Peyer's patch (tissue), 4 donors: Measurements from ENCODE around the gene C4orf17. TPM values are rescaled to one million over a fixed set of nuclear protein-coding genes. Genes with fewer than 3 reads are reported as not detected.

ENCODE experiments used
- DNase-seq, 3 donors: peaks; one replicate each; pipeline ENCODE4 v3.0.0-alpha.2; 2017 to 2019
- H3K27ac ChIP-seq, 4 donors: fragments of 200-600 bp; sonication (generic); one replicate each; pipeline ENCODE4 v1.5.1; 2016 to 2019
- H3K27me3 ChIP-seq, 2 donors: fragments of 200-600 bp; sonication (generic); one replicate each; pipeline ENCODE4 v1.5.1; 2019
- H3K36me3 ChIP-seq, 3 donors: fragments of 200-600 bp; sonication (generic); one replicate each; pipeline ENCODE4 v1.5.1; 2016 to 2019
- H3K4me1 ChIP-seq, 4 donors: fragments of 200-600 bp; sonication (generic); one replicate each; pipeline ENCODE4 v1.5.1; 2016 to 2019
- H3K4me3 ChIP-seq, 4 donors: fragments of 200-600 bp; sonication (generic); 1 replicate in 3 of 4; 2 replicates in 1 of 4; pipeline ENCODE4 v1.5.1; 2016 to 2019; ENCODE audit warnings: mild to moderate bottlenecking in 1 of 4
- H3K9me3 ChIP-seq, 4 donors: fragments of 200-600 bp; sonication (generic); one replicate each; pipeline ENCODE4 v1.5.1; 2016 to 2019; ENCODE audit warnings: mild to moderate bottlenecking in 1 of 4
- POLR2A ChIP-seq, 2 donors: fragments of 450-650 bp; IDR thresholded peaks; one replicate each; pipeline ENCODE4 v1.5.1; 2017; ENCODE audit warnings: antibody characterized with exemption in 2 of 2, mild to moderate bottlenecking in 2 of 2, moderate library complexity in 2 of 2
- total RNA-seq, 4 donors: library from RNA; depleted of rRNA; stranded (reverse); fragments of >200 nt; gene quantifications; one replicate each; pipeline ENCODE4 v1.1.0, GENCODE V29; 2016
- TF ChIP-seq, protein P1 (sequence below), 6 experiments: fragments of 450-650 bp in 4 of 6; fragments of 200-600 bp in 2 of 6; sonication (generic) in 1 of 6; IDR thresholded peaks; one replicate each; pipeline ENCODE4 v1.5.1; 2017 to 2019; ENCODE audit warnings: antibody characterized with exemption in 6 of 6, mild to moderate bottlenecking in 3 of 6, moderate library complexity in 1 of 6

Gene C4orf17
- total RNA-seq, 4 donors from 2014 or later: not detected

DNA sequence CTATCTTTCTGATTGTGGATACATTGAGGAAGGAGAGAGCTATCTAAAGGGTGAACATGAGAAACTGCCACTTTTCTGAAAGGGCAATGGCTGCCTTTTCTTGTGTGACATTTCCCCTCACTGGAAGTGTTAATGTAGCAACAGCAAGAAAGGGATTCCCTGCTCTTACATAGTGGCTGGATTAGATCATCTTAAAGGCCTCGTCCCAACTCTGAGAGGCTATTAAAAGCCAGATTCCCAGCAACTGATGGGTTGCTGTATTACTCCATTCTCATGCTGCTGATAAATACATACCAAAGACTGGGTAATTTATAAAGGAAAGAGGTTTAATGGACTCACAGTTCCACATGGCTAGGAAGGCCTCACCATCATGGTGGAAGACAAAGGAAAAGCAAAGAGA lies 41.9 kb upstream of the C4orf17 start:
- no peaks in the 10 kb centered on the region for H3K9me3 ChIP-seq
- no peak for DNase-seq
- TF ChIP-seq POLR2A (IDR thresholded peaks at IDR 0.05): no peak
- TF ChIP-seq, protein P1, sequence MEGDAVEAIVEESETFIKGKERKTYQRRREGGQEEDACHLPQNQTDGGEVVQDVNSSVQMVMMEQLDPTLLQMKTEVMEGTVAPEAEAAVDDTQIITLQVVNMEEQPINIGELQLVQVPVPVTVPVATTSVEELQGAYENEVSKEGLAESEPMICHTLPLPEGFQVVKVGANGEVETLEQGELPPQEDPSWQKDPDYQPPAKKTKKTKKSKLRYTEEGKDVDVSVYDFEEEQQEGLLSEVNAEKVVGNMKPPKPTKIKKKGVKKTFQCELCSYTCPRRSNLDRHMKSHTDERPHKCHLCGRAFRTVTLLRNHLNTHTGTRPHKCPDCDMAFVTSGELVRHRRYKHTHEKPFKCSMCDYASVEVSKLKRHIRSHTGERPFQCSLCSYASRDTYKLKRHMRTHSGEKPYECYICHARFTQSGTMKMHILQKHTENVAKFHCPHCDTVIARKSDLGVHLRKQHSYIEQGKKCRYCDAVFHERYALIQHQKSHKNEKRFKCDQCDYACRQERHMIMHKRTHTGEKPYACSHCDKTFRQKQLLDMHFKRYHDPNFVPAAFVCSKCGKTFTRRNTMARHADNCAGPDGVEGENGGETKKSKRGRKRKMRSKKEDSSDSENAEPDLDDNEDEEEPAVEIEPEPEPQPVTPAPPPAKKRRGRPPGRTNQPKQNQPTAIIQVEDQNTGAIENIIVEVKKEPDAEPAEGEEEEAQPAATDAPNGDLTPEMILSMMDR (IDR thresholded peaks at IDR 0.05): no peak
- no peaks in the 10 kb centered on the region for H3K36me3 ChIP-seq
- H3K4me1 ChIP-seq: no peaks in the 10 kb centered on the region
- no peak overlapping the region for H3K4me3 ChIP-seq
- no peak overlapping the region for H3K27ac ChIP-seq
- no peaks in the 10 kb centered on the region for H3K27me3 ChIP-seq

DNA sequence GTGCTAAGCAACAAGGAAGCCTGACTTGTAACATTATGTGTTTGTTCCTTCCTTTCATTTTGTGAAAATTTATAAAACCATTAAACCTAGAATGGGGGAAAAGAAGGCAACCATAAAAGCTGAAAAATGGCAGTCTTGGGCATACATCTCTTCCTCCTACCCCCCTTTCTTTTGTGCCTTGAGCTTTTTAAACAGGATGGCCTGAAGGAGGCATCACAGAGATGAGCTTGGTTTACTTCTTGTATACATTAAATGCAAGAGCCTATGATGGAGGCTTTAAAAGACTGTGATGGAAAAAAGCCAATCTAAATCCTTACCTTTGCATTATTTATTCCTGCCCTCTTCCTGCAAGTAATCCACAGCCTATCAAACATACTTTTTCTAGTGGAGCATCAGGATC lies 39.5 kb upstream of the C4orf17 start:
- Histone ChIP-seq H3K27ac (no peak overlapping the region), H3K36me3 (no peaks in the 10 kb centered on the region), H3K4me3 (no peak overlapping the region), H3K9me3 (no peaks in the 10 kb centered on the region), H3K27me3 (no peaks in the 10 kb centered on the region), H3K4me1 (no peaks in the 10 kb centered on the region)
- DNase-seq: no peak
- TF ChIP-seq, protein P1 (IDR thresholded peaks at IDR 0.05): no peak
- TF ChIP-seq POLR2A (IDR thresholded peaks at IDR 0.05): no peak

DNA sequence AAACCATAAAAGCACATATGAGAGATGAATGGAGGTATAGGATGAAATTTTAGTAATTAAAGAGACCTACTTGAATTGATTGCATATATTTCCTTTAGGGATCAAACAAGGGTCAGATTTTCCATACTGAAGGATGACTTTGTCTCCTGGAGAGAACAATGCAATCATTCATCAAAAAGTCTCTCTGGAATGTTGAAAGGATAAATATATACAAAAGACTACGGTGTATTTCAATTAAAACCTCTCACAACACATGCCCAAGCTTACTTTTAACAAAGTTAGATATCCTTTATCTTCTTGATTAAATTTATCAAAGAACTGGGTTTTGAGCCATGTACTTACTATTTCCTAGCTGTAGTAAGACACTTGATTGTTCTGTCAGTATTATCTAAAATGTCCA lies 38.9 kb upstream of the C4orf17 start:
- Histone ChIP-seq H3K4me1 (no peaks in the 10 kb centered on the region), H3K36me3 (no peaks in the 10 kb centered on the region), H3K27me3 (no peaks in the 10 kb centered on the region), H3K27ac (no peak overlapping the region), H3K9me3 (no peaks in the 10 kb centered on the region), H3K4me3 (no peak overlapping the region)
- DNase-seq: no peak
- no peak for TF ChIP-seq POLR2A (IDR thresholded peaks at IDR 0.05)
- TF ChIP-seq, protein P1 (IDR thresholded peaks at IDR 0.05): no peak

DNA sequence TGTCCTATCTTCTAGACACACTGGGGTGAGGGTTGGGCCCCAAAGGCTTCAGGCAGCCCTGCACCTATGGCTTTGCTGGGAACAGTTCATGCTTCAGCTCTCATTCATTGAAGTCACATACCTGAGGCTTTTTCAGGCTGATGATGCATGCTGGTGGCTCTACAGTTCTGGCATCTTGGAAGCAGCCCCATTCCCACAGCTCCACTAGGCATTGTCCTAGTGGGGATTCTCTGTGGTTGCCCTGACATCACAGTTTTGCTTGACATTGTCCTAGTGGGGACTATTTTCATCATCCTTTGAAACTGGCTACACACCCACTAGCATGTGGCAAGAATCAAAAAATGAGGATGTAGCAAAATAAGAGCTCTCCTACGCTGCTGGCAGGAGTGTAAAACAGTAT lies 37.7 kb upstream of the C4orf17 start:
- no peaks in the 10 kb centered on the region for H3K9me3 ChIP-seq
- no peak for TF ChIP-seq POLR2A (IDR thresholded peaks at IDR 0.05)
- TF ChIP-seq, protein P1 (IDR thresholded peaks at IDR 0.05): no peak
- no peak overlapping the region for H3K27ac ChIP-seq
- no peaks in the 10 kb centered on the region for H3K36me3 ChIP-seq
- H3K27me3 ChIP-seq: no peaks in the 10 kb centered on the region
- H3K4me1 ChIP-seq: no peaks in the 10 kb centered on the region
- no peak overlapping the region for H3K4me3 ChIP-seq
- no peak for DNase-seq

DNA sequence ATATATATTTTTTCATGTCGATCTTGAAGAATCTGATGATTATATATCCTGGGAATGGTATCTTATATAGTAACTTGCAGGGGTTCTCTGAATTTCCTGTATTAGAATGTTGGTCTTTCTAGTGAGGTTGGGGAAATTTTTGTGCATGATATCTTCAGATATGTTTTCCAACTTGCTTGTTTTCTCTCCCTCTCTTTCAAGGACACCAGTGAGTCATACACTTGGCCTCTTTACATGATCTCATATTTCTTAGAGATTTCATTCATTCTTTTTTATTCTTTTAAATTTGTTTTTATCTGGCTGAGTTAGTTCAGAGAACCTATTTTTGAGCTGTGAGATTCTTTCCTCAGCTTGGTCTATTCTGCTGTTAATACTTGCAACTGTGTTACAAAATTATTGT lies 27.2 kb upstream of the C4orf17 start:
- H3K27me3 ChIP-seq: no peaks in the 10 kb centered on the region
- DNase-seq: no peak

More for the DNA sequence above, 27.2 kb upstream of the C4orf17 start:
- H3K36me3 ChIP-seq: no peaks in the 10 kb centered on the region
- no peak overlapping the region for H3K27ac ChIP-seq
- peaks cover 0 to 24% (median 6%) of the 10 kb centered on the region in 4 donors for H3K9me3 ChIP-seq
- TF ChIP-seq, protein P1 (IDR thresholded peaks at IDR 0.05): no peak
- TF ChIP-seq POLR2A (IDR thresholded peaks at IDR 0.05): no peak
- no peak overlapping the region for H3K4me3 ChIP-seq
- no peaks in the 10 kb centered on the region for H3K4me1 ChIP-seq
